ENCODE measurements around the gene OSBPL3. TPM values are rescaled to one million over a fixed set of nuclear protein-coding genes. Genes with fewer than 3 reads are reported as not detected.

OSBPL3 gene
- total and polyA plus RNA-seq, 2 donors (not counting 1 experiment from before 2014, with no cell fraction given): 22.7 to 70.2 TPM

DNA sequence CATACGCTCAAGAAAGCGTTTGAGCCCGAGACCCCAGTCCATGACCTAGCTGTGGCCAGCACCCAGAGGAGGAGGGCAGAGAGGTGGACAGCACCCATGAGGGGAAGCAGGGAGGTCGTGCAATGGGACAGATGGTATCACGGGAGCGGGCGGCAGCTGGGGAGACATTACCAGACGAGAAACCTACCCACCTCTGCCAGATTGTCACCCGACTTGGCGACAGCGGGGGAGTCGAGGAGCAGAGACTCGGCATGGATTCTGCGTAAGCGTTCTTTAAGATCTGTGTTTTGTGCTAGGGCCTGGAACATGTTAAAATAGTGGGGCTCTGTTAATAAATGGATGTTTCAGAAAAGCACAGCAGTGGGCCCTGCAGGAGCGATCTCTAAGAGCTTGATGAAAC lies 131.1 kb downstream of the OSBPL3 start:
- H3K4me1 ChIP-seq (ENCODE audit: control insufficient read depth, extremely low read depth, insufficient read depth, low read length): peaks cover 3% of the 10 kb centered on the region
- no peaks in the 10 kb centered on the region for H3K27me3 ChIP-seq (ENCODE audit: control insufficient read depth, insufficient read depth, low read length)
- no peak overlapping the region for H3K4me3 ChIP-seq (replicated peaks in 1 of 4; ENCODE audit: control extremely low read depth in 1 of 4, insufficient read depth in 1 of 4, low read depth in 3 of 4, low read length in 4 of 4)
- no peak overlapping the region for H3K9ac ChIP-seq (ENCODE audit: insufficient read depth, low read length)
- no peaks in the 10 kb centered on the region for H3K9me3 ChIP-seq (ENCODE audit: control insufficient read depth, insufficient read depth, low read depth, low read length)
- H3K36me3 ChIP-seq (ENCODE audit: control insufficient read depth, insufficient read depth, low read length): peaks cover 7% of the 10 kb centered on the region
- H3K27ac ChIP-seq (ENCODE audit: insufficient read depth, low read length): no peak overlapping the region
- no peaks in the 10 kb centered on the region for H4K20me1 ChIP-seq (ENCODE audit: control insufficient read depth, extremely low read depth, insufficient read depth, low read length)
- no peak for TF ChIP-seq EZH2 (IDR thresholded peaks at IDR 0.05; ENCODE audit: low read length, missing control alignments)
- no peak for TF ChIP-seq CTCF (conservative IDR thresholded peaks at IDR 0.05 in 1 of 2, IDR thresholded peaks at IDR 0.05 in 1 of 2; ENCODE audit: low read depth in 1 of 2, low read length in 2 of 2)
- H3K4me2 ChIP-seq (ENCODE audit: extremely low read depth, insufficient read depth, low read length): no peak overlapping the region
- no peak overlapping the region for H2AFZ ChIP-seq (ENCODE audit: low read length)
- no peaks in the 10 kb centered on the region for H3K79me2 ChIP-seq (ENCODE audit: control insufficient read depth, insufficient read depth, low read length)
- no peak for DNase-seq (ENCODE audit: low read depth in 2 of 2)

GRCh38 chr7:24847754-24848153 lies 132.2 kb downstream of the OSBPL3 start:
- no peak overlapping the region for H2AFZ ChIP-seq (ENCODE audit: low read length)
- no peak for DNase-seq (ENCODE audit: low read depth in 2 of 2)
- no peaks in the 10 kb centered on the region for H3K79me2 ChIP-seq (ENCODE audit: control insufficient read depth, insufficient read depth, low read length)
- no peaks in the 10 kb centered on the region for H4K20me1 ChIP-seq (ENCODE audit: control insufficient read depth, extremely low read depth, insufficient read depth, low read length)
- no peak overlapping the region for H3K4me2 ChIP-seq (ENCODE audit: extremely low read depth, insufficient read depth, low read length)
- TF ChIP-seq CTCF (conservative IDR thresholded peaks at IDR 0.05 in 1 of 2, IDR thresholded peaks at IDR 0.05 in 1 of 2; ENCODE audit: low read depth in 1 of 2, low read length in 2 of 2): no peak
- TF ChIP-seq EZH2 (IDR thresholded peaks at IDR 0.05; ENCODE audit: low read length, missing control alignments): no peak
- no peak overlapping the region for H3K9ac ChIP-seq (ENCODE audit: insufficient read depth, low read length)
- H3K27ac ChIP-seq (ENCODE audit: insufficient read depth, low read length): no peak overlapping the region
- H3K9me3 ChIP-seq (ENCODE audit: control insufficient read depth, insufficient read depth, low read depth, low read length): no peaks in the 10 kb centered on the region
- peaks cover 3% of the 10 kb centered on the region for H3K4me1 ChIP-seq (ENCODE audit: control insufficient read depth, extremely low read depth, insufficient read depth, low read length)
- peaks cover 7% of the 10 kb centered on the region for H3K36me3 ChIP-seq (ENCODE audit: control insufficient read depth, insufficient read depth, low read length)
- no peak overlapping the region for H3K4me3 ChIP-seq (replicated peaks in 1 of 4; ENCODE audit: control extremely low read depth in 1 of 4, insufficient read depth in 1 of 4, low read depth in 3 of 4, low read length in 4 of 4)
- no peaks in the 10 kb centered on the region for H3K27me3 ChIP-seq (ENCODE audit: control insufficient read depth, insufficient read depth, low read length)

DNA sequence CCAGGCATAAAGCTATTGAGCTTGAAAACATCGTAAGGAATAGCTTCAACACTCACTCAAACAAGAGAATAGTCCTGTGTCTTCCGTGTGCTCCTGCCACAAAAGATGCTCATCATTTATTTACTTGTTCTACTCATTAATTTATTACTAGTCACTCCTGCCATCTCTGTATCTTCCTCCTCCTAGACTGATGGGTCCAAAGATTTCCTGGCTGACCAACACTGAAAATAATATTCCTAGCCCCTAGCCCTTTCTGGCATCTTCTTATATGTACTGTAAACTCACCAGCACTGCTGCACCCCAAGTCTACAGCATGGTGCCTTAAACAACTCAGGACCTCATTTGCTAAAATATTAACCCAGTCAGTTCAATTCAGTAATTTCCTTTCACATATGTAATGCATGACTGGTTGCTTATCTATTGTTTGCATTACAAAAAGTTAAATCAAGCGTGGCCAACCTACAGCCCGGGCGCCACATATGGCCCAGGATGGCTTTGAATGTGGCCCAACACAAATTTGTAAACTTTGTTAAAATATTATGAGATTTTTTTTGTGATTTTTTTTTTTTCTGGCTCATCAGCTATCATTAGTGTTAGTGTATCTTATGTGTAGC lies 136.1 kb downstream of the OSBPL3 start:
- Histone ChIP-seq H3K27ac (ENCODE audit: insufficient read depth, low read length) (no peak overlapping the region), H3K9ac (ENCODE audit: insufficient read depth, low read length) (no peak overlapping the region), H3K4me2 (ENCODE audit: extremely low read depth, insufficient read depth, low read length) (no peak overlapping the region), H3K4me1 (ENCODE audit: control insufficient read depth, extremely low read depth, insufficient read depth, low read length) (no peaks in the 10 kb centered on the region), H3K9me3 (ENCODE audit: control insufficient read depth, insufficient read depth, low read depth, low read length) (no peaks in the 10 kb centered on the region), H2AFZ (ENCODE audit: low read length) (no peak overlapping the region), H3K27me3 (ENCODE audit: control insufficient read depth, insufficient read depth, low read length) (no peaks in the 10 kb centered on the region), H3K36me3 (ENCODE audit: control insufficient read depth, insufficient read depth, low read length) (peaks cover 6% of the 10 kb centered on the region), H3K4me3 (replicated peaks in 1 of 4; ENCODE audit: control extremely low read depth in 1 of 4, insufficient read depth in 1 of 4, low read depth in 3 of 4, low read length in 4 of 4) (no peak overlapping the region), H4K20me1 (ENCODE audit: control insufficient read depth, extremely low read depth, insufficient read depth, low read length) (no peaks in the 10 kb centered on the region), H3K79me2 (ENCODE audit: control insufficient read depth, insufficient read depth, low read length) (no peaks in the 10 kb centered on the region)
- no peak for DNase-seq (ENCODE audit: low read depth in 2 of 2)
- TF ChIP-seq CTCF (conservative IDR thresholded peaks at IDR 0.05 in 1 of 2, IDR thresholded peaks at IDR 0.05 in 1 of 2; ENCODE audit: low read depth in 1 of 2, low read length in 2 of 2) (no peak), EZH2 (IDR thresholded peaks at IDR 0.05; ENCODE audit: low read length, missing control alignments) (no peak)

Measured in fibroblast of lung (primary cell).